ENCODE measurements around the gene SPPL3.
"Not testable (repeated sequence)": the region's sequence is repeated elsewhere in the genome, so short reads cannot be mapped to it uniquely, and the experiment has no call there.

SPPL3 gene

DNA sequence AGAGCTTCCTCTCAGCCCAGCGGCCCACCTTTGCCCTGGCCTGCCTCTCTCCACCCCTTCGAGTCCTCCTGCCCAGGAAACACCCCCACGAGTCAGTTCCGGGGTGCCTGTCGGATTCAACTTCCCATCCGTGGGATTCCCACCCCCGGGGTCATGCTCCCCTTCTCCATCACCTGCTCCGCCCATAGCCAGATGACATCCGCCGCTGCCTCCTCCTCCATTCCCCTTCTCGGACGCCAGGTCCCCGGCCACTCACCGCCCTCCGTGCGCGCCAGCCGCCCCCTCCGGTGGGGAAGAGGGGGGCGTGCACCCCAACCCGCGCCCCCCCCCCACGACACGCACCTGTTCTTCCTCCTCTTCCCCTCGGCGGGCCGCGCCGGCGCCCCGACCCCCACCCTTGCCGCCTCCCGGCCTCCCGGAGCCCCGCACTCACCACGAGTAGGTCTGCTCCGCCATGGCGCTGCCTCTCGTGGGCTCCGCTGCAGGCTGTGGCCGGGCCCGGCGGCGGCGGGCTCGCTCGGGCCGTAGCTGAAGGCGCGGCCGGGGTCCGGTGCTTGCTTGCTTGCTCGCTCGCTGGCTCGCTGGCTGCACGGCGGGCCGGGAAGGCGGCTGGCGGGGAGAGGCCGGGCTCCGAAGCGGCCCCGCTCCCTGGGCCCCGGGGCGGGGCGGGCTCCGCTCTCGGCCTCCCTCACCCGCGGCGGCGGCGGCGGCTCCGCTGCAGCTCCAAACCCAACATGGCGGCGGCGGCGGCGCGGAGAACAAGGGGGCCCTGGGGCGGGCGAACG lies 554 bp downstream of the SPPL3 start:
- TF ChIP-seq CTCF (IDR thresholded peaks at IDR 0.05; ENCODE audit: low read depth, low read length, missing control alignments), result no peak
- H3K27ac ChIP-seq, result peak overlapping the region; percentile 9
- in situ Hi-C loops (cut with HindIII; ENCODE audit: low pct_ligation_motif_present, low sequenced_read_pairs), result no loop called here
- peak; percentile 9 for DNase-seq
- H3K27me3 ChIP-seq (replicated peaks), result no peaks in the 10 kb centered on the region
- H3K36me3 ChIP-seq (replicated peaks), result no peaks in the 10 kb centered on the region
- peak overlapping the region; percentile 82 for H3K4me3 ChIP-seq (ENCODE audit: low read depth, low read length)

GRCh38 chr12:120902846-120903411 lies 1.2 kb downstream of the SPPL3 start:
- no peak for DNase-seq
- peak overlapping the region; percentile 82 for H3K4me3 ChIP-seq (ENCODE audit: low read depth, low read length)
- no peak for TF ChIP-seq CTCF (IDR thresholded peaks at IDR 0.05; ENCODE audit: low read depth, low read length, missing control alignments)
- no peaks in the 10 kb centered on the region for H3K27me3 ChIP-seq (replicated peaks)
- in situ Hi-C loops (cut with HindIII; ENCODE audit: low pct_ligation_motif_present, low sequenced_read_pairs), result no loop called here
- H3K36me3 ChIP-seq (replicated peaks), result no peaks in the 10 kb centered on the region
- no peak overlapping the region for H3K27ac ChIP-seq

- no peaks in the 10 kb centered on the region for H3K36me3 ChIP-seq (replicated peaks)
- H3K4me3 ChIP-seq (ENCODE audit: low read depth, low read length), result no peak overlapping the region
- no peaks in the 10 kb centered on the region for H3K27me3 ChIP-seq (replicated peaks)
- H3K27ac ChIP-seq, result no peak overlapping the region
- in situ Hi-C loops (cut with HindIII; ENCODE audit: low pct_ligation_motif_present, low sequenced_read_pairs), result no loop called here
- no peak for DNase-seq
- TF ChIP-seq CTCF (IDR thresholded peaks at IDR 0.05; ENCODE audit: low read depth, low read length, missing control alignments), result no peak
These were observed 2.3 kb downstream of the SPPL3 start for GRCh38 chr12:120901818-120902217.

GRCh38 chr12:120901101-120901500 lies 3.1 kb downstream of the SPPL3 start:
- in situ Hi-C loops (cut with HindIII; ENCODE audit: low pct_ligation_motif_present, low sequenced_read_pairs); H3K27ac ChIP-seq; H3K27me3 ChIP-seq (replicated peaks); DNase-seq; H3K36me3 ChIP-seq (replicated peaks); H3K4me3 ChIP-seq (ENCODE audit: low read depth, low read length): not testable (repeated sequence)

GRCh38 chr12:120895532-120895931 lies 8.6 kb downstream of the SPPL3 start:
- no peaks in the 10 kb centered on the region for H3K27me3 ChIP-seq (replicated peaks)
- no peaks in the 10 kb centered on the region for H3K36me3 ChIP-seq (replicated peaks)
- DNase-seq, result no peak
- H3K4me3 ChIP-seq (ENCODE audit: low read depth, low read length), result no peak overlapping the region
- H3K27ac ChIP-seq, result no peak overlapping the region
- in situ Hi-C loops (cut with HindIII; ENCODE audit: low pct_ligation_motif_present, low sequenced_read_pairs), result no loop called here
- TF ChIP-seq CTCF (IDR thresholded peaks at IDR 0.05; ENCODE audit: low read depth, low read length, missing control alignments), result no peak

DNA sequence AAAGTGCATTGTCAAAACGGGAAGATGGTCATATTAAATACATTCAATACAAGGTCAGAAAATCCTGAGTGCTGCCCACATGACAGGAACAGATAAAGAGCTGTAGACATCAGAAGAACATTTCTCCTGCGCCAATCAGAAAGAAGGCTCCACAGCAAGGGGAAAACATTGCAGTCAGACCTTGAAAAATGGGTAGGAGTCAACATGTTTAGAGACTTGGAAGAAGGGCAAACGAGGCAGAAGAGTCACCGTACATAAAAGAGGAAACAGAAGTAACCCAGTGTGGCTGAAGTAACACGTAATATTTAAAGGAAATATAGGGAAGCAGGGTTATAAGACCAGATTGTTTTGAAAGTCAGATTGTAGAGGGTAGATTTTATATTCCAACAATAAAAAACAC lies 11.9 kb downstream of the SPPL3 start:
- Histone ChIP-seq H3K4me3 (ENCODE audit: low read depth, low read length) (no peak overlapping the region), H3K36me3 (replicated peaks) (no peaks in the 10 kb centered on the region), H3K27ac (no peak overlapping the region), H3K27me3 (replicated peaks) (no peaks in the 10 kb centered on the region)
- DNase-seq, result no peak
- in situ Hi-C loops (cut with HindIII; ENCODE audit: low pct_ligation_motif_present, low sequenced_read_pairs), result no loop called here
- no peak for TF ChIP-seq CTCF (IDR thresholded peaks at IDR 0.05; ENCODE audit: low read depth, low read length, missing control alignments)
